NCI-H146 treated with DMSO at 0.1 percent for 48 hours (cell line): ENCODE results near the gene FOXO1.
"Not testable (repeated sequence)": the region's sequence is repeated elsewhere in the genome, so short reads cannot be mapped to it uniquely, and the experiment has no call there.

Experiments used
- DNase-seq: peaks from one replicate; lab custom pipeline; 2025; ENCODE audit not compliant: unreplicated experiment; lab: John Stamatoyannopoulos, UW

FOXO1 gene

GRCh38 chr13:40666045-40666932 is at the start of gene FOXO1:
Gene FOXO1, minus strand, starts transcription at chr13:40666641. Its CDS starts 429 bp downstream, at chr13:40666212.
- DNase-seq: peak; percentile 49

- not testable (repeated sequence) for DNase-seq
Measured at GRCh38 chr13:40714433-40714832, 48.0 kb upstream of the FOXO1 start.

GRCh38 chr13:40706439-40706838 is 40.0 kb upstream of the FOXO1 start:
- no peak for DNase-seq

- DNase-seq: no peak
Measured at GRCh38 chr13:40697711-40698110, 31.3 kb upstream of the FOXO1 start.

- DNase-seq: no peak
Measured at GRCh38 chr13:40694426-40694825, 28.0 kb upstream of the FOXO1 start.

- DNase-seq: no peak
Measured at GRCh38 chr13:40692946-40693345, 26.5 kb upstream of the FOXO1 start.

- no peak for DNase-seq
Measured at GRCh38 chr13:40688781-40689180, 22.3 kb upstream of the FOXO1 start.

- DNase-seq: peak; percentile 8
Measured at GRCh38 chr13:40682449-40683240, 16.2 kb upstream of the FOXO1 start.

- no peak for DNase-seq
Measured at GRCh38 chr13:40681341-40682146, 15.1 kb upstream of the FOXO1 start.

GRCh38 chr13:40680659-40681323 is 14.3 kb upstream of the FOXO1 start:
- peak; percentile 42 for DNase-seq

- no peak for DNase-seq
Measured at GRCh38 chr13:40679480-40679985, 13.1 kb upstream of the FOXO1 start.

GRCh38 chr13:40677064-40677463 is 10.6 kb upstream of the FOXO1 start:
- no peak for DNase-seq

- DNase-seq: no peak
Measured at GRCh38 chr13:40676007-40676406, 9.6 kb upstream of the FOXO1 start.

- no peak for DNase-seq
Measured at GRCh38 chr13:40673414-40673813, 7.0 kb upstream of the FOXO1 start.

- DNase-seq: no peak
Measured at GRCh38 chr13:40672765-40673397, 6.4 kb upstream of the FOXO1 start.

- no peak for DNase-seq
Measured at GRCh38 chr13:40671956-40672764, 5.7 kb upstream of the FOXO1 start.

- DNase-seq: no peak
Measured at GRCh38 chr13:40670307-40670706, 3.9 kb upstream of the FOXO1 start.

GRCh38 chr13:40668335-40668734 is 1.9 kb upstream of the FOXO1 start:
- DNase-seq: no peak

- DNase-seq: no peak
Measured at GRCh38 chr13:40667622-40667978, 1.2 kb upstream of the FOXO1 start.
